HG03378 (cell line): ENCODE results near the gene SCG5.

Source experiments
- ATAC-seq: cut with Tn5 transposase; IDR thresholded peaks from one replicate; pipeline ENCODE4 v1.9.1; 2021; ENCODE audit warnings: mild to moderate bottlenecking, moderate library complexity; ENCODE audit not compliant: unreplicated experiment

SCG5 gene

GRCh38 chr15:32657941-32658340, 16.4 kb downstream of the SCG5 start:
- no peak for ATAC-seq

GRCh38 chr15:32659340-32660155, 18.0 kb downstream of the SCG5 start:
- ATAC-seq = no peak

GRCh38 chr15:32663671-32664070, 22.2 kb downstream of the SCG5 start:
- ATAC-seq = no peak

GRCh38 chr15:32664796-32665195, 23.3 kb downstream of the SCG5 start:
- no peak for ATAC-seq

- no peak for ATAC-seq
These were observed 25.8 kb downstream of the SCG5 start for GRCh38 chr15:32667321-32667720.

GRCh38 chr15:32668942-32669341, 27.4 kb downstream of the SCG5 start:
- ATAC-seq = no peak

GRCh38 chr15:32669896-32670611, 28.5 kb downstream of the SCG5 start:
- ATAC-seq = no peak

GRCh38 chr15:32670623-32671022, 29.1 kb downstream of the SCG5 start:
- ATAC-seq = no peak

- ATAC-seq = no peak
These were observed 30.1 kb downstream of the SCG5 start for GRCh38 chr15:32671339-32672325.

GRCh38 chr15:32674681-32675080, 33.2 kb downstream of the SCG5 start:
- no peak for ATAC-seq

- no peak for ATAC-seq
These were observed 34.0 kb downstream of the SCG5 start for GRCh38 chr15:32675466-32675865.

- no peak for ATAC-seq
These were observed 34.7 kb downstream of the SCG5 start for GRCh38 chr15:32676169-32676568.

GRCh38 chr15:32677238-32677750, 35.8 kb downstream of the SCG5 start:
- ATAC-seq = no peak

GRCh38 chr15:32679298-32679690, 37.8 kb downstream of the SCG5 start:
- ATAC-seq = no peak

- ATAC-seq = no peak
These were observed 41.1 kb downstream of the SCG5 start for GRCh38 chr15:32682569-32682968.

GRCh38 chr15:32682977-32683630, 41.6 kb downstream of the SCG5 start:
- no peak for ATAC-seq

- no peak for ATAC-seq
These were observed 42.5 kb downstream of the SCG5 start for GRCh38 chr15:32683906-32684584.

- no peak for ATAC-seq
These were observed 44.1 kb downstream of the SCG5 start for GRCh38 chr15:32685576-32685975.

GRCh38 chr15:32687556-32687955, 46.0 kb downstream of the SCG5 start:
- no peak for ATAC-seq

GRCh38 chr15:32688151-32688639, 46.7 kb downstream of the SCG5 start:
- ATAC-seq = no peak
